ENCODE measurements around the gene LCT.

Gene LCT

DNA sequence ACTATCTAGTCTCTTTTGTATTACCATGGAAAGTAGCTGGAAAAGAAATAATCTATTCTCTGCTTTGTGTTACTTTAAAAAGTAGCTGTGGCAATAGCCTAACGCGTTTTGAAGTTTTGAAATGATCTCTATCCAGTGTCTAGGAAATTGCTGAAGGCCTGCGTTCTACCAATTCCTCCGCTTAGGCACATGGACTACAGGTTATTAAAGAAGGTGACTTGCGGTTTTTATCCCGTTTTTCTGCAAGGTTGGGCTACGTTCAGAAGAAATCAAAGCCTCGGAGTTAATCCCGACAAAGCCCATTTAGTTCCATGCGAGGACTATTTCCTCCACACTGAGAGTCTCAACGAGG, 96.0 kb downstream of the LCT start:
- no peak for DNase-seq

DNA sequence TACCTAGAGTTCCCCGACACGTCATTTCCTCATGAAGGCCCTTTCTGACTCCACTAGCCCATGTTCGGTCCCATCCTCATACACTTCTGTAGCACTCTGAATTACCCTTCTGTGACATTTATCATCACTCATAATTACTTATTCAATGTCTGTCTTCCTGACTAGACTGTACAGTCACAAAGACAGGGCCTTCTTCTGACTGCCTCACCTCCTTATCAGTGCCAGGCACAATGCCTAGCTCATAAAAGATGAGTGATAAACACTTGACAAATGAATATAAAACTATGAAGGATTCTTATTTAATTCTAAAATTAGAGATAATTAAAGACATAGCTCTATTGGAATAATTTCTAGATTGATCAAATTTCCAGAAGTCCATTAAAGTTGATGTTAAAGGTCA, 96.8 kb downstream of the LCT start:
- no peak for DNase-seq

All from stimulated activated CD4-positive, alpha-beta T cell treated with anti-CD3 and anti-CD28 coated beads, Interleukin-4, amount 100 ng/mL, for 1 hour (primary cell).